HFFc6 (cell line): ENCODE data around the gene CD82. TPM values are rescaled to one million over a fixed set of nuclear protein-coding genes. Genes with fewer than 3 reads are reported as not detected.

Source experiments
- DNase-seq: peaks from one replicate; pipeline ENCODE4 v3.0.0-alpha.2; 2018
- H3K27ac Mint-ChIP-seq: 2 replicates; pipeline ENCODE4 v1.8.0; 2020; ENCODE audit warnings: mild to moderate bottlenecking, mixed read lengths
- H3K27me3 Mint-ChIP-seq: 2 replicates; pipeline ENCODE4 v1.8.0; 2021; ENCODE audit warnings: mild to moderate bottlenecking, moderate library complexity, mixed read lengths; ENCODE audit not compliant: insufficient read depth
- H3K36me3 Mint-ChIP-seq: 2 replicates; pipeline ENCODE4 v1.8.0; 2021; ENCODE audit warnings: low read depth, mixed read lengths
- H3K4me1 Mint-ChIP-seq: 2 replicates; pipeline ENCODE4 v1.8.0; 2020; ENCODE audit warnings: low read depth, mixed read lengths
- H3K4me3 Mint-ChIP-seq: 2 replicates; pipeline ENCODE4 v1.8.0; 2020; ENCODE audit warnings: mild to moderate bottlenecking, moderate library complexity, mixed read lengths
- H3K9me3 Mint-ChIP-seq: 2 replicates; pipeline ENCODE4 v1.8.0; 2020; ENCODE audit warnings: mild to moderate bottlenecking, mixed read lengths
- total RNA-seq, 6 experiments: library from RNA; stranded (reverse); fragmentation: NEBNext Ultra II Directional; extraction: Animal tissue kit (Norgen Biotek cat#: 25700); gene quantifications; 2 replicates in 1 of 6; 3 replicates in 5 of 6; pipeline ENCODE4 v1.2.3, GENCODE V29; 2021
- TF ChIP-seq, protein P1 (sequence below): fragments of 200-600 bp; sonication (generic); IDR thresholded peaks from 2 replicates; pipeline ENCODE4 v1.5.0; 2021; ENCODE audit warnings: antibody characterized with exemption, mild to moderate bottlenecking

Gene CD82
- total RNA-seq, 6 experiments from 2014 or later, result 17.3 to 31.7 (median 20.7) TPM

DNA sequence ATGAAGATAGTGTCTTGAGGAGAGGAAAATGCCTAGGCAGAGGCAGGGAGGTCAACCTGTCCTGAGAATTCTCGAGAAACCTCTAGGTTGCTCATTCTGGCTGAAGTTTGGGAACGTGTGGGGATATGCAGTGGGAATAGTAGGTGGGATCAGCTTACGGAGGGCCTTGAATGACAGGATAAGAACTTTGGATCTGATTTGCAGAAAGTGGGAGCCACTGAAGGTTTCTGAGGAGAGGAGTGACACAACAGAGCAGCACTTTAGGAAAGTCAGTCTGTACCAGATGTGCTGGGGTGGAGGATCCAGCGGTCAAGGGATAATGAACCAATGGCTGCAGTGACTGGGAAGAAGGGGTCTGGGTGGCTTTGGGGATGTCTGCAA lies 2.4 kb downstream of the CD82 start:
- Mint-ChIP-seq H3K36me3 (no peaks in the 10 kb centered on the region), H3K4me3 (no peak overlapping the region), H3K27ac (peak overlapping the region; percentile 12), H3K9me3 (no peaks in the 10 kb centered on the region), H3K27me3 (no peaks in the 10 kb centered on the region; the same call in 1 of the 2 replicates), H3K4me1 (peaks cover 58% of the 10 kb centered on the region)
- TF ChIP-seq, protein P1, sequence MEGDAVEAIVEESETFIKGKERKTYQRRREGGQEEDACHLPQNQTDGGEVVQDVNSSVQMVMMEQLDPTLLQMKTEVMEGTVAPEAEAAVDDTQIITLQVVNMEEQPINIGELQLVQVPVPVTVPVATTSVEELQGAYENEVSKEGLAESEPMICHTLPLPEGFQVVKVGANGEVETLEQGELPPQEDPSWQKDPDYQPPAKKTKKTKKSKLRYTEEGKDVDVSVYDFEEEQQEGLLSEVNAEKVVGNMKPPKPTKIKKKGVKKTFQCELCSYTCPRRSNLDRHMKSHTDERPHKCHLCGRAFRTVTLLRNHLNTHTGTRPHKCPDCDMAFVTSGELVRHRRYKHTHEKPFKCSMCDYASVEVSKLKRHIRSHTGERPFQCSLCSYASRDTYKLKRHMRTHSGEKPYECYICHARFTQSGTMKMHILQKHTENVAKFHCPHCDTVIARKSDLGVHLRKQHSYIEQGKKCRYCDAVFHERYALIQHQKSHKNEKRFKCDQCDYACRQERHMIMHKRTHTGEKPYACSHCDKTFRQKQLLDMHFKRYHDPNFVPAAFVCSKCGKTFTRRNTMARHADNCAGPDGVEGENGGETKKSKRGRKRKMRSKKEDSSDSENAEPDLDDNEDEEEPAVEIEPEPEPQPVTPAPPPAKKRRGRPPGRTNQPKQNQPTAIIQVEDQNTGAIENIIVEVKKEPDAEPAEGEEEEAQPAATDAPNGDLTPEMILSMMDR, result no peak
- no peak for DNase-seq

DNA sequence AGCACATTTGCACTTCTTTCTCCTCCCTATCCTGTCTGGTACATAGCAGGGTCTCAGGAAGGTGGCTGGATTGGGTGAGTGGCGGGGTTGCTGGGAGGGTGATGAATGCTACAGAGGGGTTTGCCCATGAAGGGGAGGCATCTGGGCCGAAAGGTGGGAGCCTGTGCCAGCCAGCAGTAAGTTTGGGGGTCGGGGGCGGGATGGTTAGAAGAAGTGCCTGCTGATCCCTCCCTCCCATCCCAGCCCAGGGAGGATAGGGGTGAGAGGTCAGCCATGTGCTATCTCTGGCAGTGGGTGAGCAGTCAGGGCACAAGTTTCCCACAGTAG lies 2.8 kb downstream of the CD82 start:
- Mint-ChIP-seq H3K4me3 (no peak overlapping the region), H3K36me3 (no peaks in the 10 kb centered on the region)
- TF ChIP-seq, protein P1, result no peak

DNA sequence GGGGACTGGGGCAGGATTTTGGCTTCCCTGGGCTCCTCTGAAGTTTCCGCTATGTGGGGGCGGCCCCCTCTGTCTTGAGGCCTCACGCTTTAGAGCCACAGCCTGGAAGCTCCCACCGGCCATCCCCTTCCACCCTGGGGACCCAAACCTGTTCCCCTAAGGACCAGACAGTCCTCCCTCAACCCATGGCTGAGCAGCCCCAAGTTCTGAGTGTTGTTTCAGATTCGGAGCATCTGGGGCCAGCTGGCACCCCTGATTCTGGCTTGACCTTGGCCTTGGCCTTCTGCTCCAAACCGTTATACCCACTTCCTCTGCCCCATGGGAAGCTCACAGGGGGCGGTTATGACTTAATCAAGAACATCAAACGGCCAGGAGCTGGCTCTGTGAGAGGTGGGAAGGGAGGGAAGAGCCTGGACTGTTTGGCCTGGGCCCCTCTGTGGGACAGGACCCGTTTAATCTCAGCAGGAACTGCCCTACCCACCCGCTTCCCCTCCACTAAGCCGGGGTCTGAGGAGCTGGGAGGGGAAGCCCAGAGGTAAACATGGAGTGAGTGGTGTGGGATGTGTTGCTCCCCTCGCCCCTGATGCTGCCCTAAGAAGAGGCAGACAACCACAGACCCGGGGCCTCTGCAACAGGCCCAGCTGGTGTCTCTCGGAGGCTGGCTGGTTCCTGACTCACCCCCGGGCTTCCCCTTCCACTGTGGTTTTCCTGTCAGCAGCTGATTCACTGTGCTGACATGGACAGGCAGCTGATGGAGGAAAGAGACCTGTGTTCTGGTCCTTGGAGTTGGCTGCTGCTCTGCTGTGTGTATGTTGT lies 3.4 kb downstream of the CD82 start:
- Mint-ChIP-seq H3K4me3 (peak overlapping the region; percentile 20; the same call in 1 of the 2 replicates), H3K27ac (peak overlapping the region; percentile 85)

More for the DNA sequence above, 2.8 kb downstream of the CD82 start:
- H3K9me3 Mint-ChIP-seq, result no peaks in the 10 kb centered on the region
- no peaks in the 10 kb centered on the region; the same call in 1 of the 2 replicates for H3K27me3 Mint-ChIP-seq
- H3K4me1 Mint-ChIP-seq, result peaks cover 62% of the 10 kb centered on the region
- DNase-seq, result no peak
- H3K27ac Mint-ChIP-seq, result peak overlapping the region; percentile 85

DNA sequence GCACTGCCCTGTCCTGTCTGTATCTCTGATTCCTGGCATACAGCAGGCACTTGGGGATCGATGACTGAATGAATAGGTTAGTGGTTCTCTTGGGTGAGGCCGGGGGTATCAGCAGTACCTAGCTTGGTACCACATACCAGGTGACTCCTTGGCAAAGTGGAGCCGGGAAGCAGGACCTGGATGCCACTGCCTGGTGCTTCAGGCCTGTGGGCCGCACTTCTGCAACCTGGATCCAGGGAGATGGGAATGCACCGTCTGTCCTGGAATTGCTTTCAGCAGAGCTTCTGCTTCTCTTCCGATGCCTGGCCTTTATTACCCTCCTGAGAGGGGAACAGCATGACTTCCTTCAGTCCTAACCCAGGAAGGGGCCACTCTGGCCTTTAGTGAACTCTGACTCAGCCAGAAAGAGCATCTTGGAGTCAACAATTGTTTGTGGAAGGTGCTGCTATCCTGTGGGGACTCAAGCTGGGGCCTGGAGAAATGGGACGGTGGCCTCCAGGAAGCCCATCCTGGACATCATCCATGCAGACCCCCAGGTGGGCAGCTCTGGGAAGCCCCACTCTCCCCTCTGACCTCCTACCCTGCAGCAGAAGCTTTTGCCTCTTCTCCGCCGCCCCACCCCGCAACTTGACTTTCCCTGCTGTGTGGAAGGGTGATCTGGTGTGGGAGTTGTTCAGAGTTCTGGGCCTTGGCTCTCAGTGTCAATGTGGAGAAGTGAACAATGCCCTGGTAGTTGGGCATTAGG lies 5.1 kb downstream of the CD82 start:
- Mint-ChIP-seq H3K36me3 (no peaks in the 10 kb centered on the region), H3K4me3 (no peak overlapping the region), H3K27me3 (no peaks in the 10 kb centered on the region; the same call in 1 of the 2 replicates), H3K4me1 (peaks cover 71% of the 10 kb centered on the region), H3K9me3 (no peaks in the 10 kb centered on the region), H3K27ac (peak overlapping the region; percentile 39; the same call in 1 of the 2 replicates)
- TF ChIP-seq, protein P1, result no peak
- DNase-seq, result no peak

More for the DNA sequence above, 3.4 kb downstream of the CD82 start:
- no peaks in the 10 kb centered on the region for H3K9me3 Mint-ChIP-seq
- TF ChIP-seq, protein P1, result no peak
- DNase-seq, result peak; percentile 91
- H3K4me1 Mint-ChIP-seq, result peaks cover 64% of the 10 kb centered on the region
- H3K36me3 Mint-ChIP-seq, result no peaks in the 10 kb centered on the region
- no peaks in the 10 kb centered on the region; the same call in 1 of the 2 replicates for H3K27me3 Mint-ChIP-seq

DNA sequence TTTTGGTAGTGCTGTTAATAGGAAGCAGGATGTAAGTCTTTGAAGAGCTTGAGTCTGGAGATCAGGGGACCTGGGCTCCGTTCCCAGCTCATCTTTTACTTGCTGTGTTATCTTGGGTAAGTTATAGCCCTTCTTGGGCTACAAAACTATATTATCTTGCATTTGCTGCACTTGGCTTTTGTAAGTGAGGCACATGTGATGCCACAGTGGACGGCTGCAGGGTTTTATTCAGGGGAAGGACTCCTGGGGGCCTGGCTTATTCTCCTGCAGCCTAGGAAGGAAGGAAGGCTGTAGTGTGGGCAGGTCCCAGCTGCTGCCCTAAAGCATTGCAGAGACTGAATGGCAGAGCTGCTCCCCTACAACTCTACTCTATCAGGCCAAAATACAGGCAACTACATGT lies 6.4 kb downstream of the CD82 start:
- Mint-ChIP-seq H3K27ac (no peak overlapping the region), H3K9me3 (no peaks in the 10 kb centered on the region), H3K36me3 (no peaks in the 10 kb centered on the region), H3K27me3 (no peaks in the 10 kb centered on the region; the same call in 1 of the 2 replicates), H3K4me3 (no peak overlapping the region), H3K4me1 (peaks cover 78% of the 10 kb centered on the region)
- TF ChIP-seq, protein P1, result no peak
- no peak for DNase-seq
